WI38 (cell line): Measurements from ENCODE around the gene MVB12B.
A peak's percentile ranks its signal among the peaks of the same experiment; 100 is the strongest.

Experiments
- H3K4me3 ChIP-seq: 2 replicates; pipeline ENCODE4 v1.5.1; 2011; ENCODE audit warnings: low read depth, mild to moderate bottlenecking, control low read depth, low read length
- TF ChIP-seq, protein P1 (sequence below): IDR thresholded peaks from 2 replicates; pipeline ENCODE4 v1.5.1; 2012; ENCODE audit warnings: low read depth, mild to moderate bottlenecking, control low read depth, low read length

The MVB12B gene

DNA sequence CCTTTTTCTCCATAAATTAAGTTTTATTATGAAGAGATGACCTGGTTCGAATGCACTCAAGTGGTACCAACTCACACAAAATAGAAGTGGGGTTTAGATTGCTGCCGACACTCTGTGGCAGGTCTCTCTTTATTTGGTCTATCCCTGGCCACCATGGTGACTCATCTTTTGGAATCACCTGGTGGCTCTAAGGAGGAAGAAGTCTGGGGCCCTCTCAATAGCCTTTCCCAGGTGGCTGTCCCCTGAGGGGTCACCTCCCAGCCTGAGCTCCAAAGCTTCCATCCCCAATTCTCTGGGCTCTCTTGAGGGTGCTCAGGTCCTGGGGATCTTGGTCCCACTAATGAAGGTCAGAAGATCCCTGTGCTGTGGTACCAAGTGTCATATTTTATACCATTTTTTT lies 136.8 kb downstream of the MVB12B start:
- H3K4me3 ChIP-seq: no peak overlapping the region
- TF ChIP-seq, protein P1, sequence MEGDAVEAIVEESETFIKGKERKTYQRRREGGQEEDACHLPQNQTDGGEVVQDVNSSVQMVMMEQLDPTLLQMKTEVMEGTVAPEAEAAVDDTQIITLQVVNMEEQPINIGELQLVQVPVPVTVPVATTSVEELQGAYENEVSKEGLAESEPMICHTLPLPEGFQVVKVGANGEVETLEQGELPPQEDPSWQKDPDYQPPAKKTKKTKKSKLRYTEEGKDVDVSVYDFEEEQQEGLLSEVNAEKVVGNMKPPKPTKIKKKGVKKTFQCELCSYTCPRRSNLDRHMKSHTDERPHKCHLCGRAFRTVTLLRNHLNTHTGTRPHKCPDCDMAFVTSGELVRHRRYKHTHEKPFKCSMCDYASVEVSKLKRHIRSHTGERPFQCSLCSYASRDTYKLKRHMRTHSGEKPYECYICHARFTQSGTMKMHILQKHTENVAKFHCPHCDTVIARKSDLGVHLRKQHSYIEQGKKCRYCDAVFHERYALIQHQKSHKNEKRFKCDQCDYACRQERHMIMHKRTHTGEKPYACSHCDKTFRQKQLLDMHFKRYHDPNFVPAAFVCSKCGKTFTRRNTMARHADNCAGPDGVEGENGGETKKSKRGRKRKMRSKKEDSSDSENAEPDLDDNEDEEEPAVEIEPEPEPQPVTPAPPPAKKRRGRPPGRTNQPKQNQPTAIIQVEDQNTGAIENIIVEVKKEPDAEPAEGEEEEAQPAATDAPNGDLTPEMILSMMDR: no peak

DNA sequence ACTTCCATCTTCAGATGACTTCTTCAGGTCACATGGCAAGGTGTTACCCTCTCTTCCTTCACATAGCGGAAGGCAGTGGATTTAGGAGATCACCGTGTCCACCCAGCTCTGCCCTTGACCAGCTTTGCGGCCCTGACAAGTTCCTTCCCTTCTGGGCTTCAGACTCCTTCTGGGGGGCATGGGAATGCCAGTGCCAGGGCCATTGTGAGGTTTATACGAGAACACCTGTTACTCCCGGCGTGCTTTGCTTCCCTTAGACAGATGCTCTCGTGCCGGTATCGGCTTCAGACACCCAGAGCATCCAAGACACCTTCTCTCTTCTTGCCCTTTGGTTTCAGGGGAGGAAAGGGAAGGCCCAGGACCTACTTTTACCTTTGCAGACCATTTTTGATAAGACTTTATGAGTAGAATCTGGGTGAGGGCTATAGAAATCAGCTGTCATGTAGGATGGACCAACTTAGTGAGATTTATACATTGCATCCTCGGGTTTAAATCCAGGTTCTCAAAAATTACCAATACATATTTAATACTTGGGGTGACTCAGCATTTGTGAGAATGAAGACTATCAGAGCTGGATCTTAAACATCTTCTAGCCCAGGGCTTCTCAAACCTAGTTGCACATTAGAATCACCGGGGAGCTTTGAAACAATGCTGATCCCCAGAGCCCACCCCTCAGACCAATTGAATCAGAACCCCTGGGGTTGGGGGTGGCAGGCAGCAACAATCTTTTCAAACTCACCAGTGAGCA lies 138.2 kb downstream of the MVB12B start:
- TF ChIP-seq, protein P1: no peak
- H3K4me3 ChIP-seq: no peak overlapping the region

DNA sequence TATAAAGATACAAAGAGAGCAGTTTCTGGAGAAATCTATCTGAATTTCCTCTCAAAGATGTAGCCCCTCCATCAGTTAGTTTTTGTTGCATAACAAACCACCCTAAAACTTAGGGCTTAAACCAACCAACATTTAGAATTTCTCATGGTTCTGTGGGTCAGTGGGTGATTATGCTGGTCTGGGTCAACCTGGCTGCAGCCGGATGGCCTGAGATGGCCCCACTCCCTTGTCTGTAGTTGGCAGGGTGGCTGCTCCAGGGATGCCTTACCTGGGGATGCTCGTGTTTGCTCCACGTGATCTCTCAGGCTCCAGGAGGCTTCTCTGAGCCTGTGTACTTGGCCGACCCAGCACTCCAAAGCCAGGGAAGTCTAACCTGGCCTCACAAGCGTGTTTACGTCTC lies 139.3 kb downstream of the MVB12B start:
- no peak overlapping the region for H3K4me3 ChIP-seq
- TF ChIP-seq, protein P1: no peak

DNA sequence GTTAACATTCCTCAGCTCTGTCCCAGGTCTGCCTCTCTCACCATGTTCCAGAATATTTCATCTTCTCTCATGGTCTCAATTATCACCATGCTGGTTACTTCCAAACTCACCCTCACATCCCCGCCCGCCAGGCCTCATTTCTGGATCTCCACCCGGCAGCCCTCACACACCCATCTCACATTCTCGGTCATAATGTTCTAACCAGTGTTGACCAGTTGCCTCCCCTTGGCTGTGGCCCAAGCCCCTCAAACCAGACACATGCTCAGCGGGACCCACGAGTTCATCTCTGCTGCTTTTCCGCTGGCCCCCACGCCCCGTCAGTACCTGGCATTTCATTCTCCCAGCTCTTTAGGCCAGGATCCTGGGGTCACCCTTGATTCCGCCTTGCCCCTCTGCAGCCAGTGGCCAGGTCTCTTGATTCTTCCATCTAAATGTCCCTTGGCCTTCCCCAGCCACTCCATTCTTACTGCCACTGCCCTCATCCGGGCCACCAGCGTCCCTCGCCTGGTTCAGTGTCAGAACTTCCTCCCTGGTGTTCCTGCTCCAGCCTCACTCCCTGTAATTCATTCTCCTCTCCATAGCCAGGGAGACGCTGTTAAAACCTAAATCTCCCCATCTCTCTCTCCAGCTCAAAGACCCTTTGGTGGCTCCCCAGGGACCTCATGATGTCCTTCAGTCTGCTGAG lies 141.7 kb downstream of the MVB12B start:
- no peak overlapping the region for H3K4me3 ChIP-seq
- TF ChIP-seq, protein P1: no peak

DNA sequence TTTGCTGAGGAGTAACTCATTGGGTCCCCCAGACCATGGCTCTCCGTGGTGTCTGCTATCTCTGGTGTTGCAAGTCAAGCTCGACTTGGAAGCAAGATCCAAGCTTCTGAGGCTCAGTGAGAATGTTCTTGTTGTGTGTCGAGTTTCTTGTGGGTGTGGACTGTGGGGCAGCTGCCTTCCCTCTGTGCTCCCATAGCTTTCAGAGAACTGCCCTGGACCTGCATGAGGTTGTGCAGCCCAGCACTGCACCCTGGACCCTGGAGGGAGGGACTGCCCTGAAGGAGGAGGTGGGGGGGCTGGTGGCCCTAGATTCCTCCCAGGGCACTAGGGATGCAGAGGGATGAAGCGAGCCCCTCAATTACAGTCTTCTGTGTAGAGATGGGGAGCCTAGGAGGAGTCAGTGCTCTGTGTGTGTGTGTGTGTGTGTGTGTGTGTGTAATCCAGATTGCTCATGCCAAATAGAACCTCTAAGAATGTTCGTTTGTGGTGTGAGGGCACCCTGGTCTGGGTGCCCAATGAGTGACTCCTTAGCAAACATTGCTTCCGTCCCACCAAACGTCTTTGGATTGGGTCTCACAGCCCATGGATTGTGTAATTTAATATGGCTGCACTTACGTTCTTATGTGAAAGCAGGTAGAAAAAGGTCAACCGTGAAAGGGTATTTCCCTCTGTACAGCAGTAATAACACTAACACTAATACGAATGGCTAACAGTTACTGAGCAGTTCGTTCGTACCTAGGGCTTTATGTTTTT lies 143.8 kb downstream of the MVB12B start:
- TF ChIP-seq, protein P1: no peak
- H3K4me3 ChIP-seq: no peak overlapping the region

DNA sequence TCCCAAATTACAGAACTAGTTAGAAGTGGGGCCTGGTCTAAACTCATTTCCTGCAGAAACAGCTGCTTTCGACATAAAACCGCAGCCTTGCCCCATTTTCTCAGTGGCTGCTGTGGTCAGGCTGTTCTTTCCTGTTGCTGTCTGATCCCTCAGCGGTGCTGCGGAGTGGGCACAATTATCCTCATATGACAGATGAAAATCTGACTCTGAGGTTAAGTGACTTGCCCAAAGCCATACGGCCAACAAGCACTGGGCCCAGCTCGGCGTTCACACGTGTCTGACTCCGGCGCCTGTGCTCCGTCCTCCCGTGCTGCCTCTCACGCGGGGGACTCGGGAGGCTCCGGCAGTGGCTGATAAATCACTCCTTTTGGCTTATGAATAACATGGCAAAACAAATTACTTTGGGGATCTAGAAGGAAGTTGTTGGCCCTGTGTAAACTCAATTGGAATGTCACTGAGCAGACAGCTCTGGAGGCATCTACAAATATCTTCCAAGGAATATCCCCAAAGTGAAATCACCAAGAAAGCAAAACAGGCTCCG lies 144.5 kb downstream of the MVB12B start:
- H3K4me3 ChIP-seq: peak overlapping the region; percentile 19; the same call in 1 of the 2 replicates
- TF ChIP-seq, protein P1: no peak
